Measurements from ENCODE around the gene ITPKC.

GRCh38 chr19:40685563-40685962, 31.3 kb upstream of the ITPKC start:
- TF ChIP-seq, protein P1, sequence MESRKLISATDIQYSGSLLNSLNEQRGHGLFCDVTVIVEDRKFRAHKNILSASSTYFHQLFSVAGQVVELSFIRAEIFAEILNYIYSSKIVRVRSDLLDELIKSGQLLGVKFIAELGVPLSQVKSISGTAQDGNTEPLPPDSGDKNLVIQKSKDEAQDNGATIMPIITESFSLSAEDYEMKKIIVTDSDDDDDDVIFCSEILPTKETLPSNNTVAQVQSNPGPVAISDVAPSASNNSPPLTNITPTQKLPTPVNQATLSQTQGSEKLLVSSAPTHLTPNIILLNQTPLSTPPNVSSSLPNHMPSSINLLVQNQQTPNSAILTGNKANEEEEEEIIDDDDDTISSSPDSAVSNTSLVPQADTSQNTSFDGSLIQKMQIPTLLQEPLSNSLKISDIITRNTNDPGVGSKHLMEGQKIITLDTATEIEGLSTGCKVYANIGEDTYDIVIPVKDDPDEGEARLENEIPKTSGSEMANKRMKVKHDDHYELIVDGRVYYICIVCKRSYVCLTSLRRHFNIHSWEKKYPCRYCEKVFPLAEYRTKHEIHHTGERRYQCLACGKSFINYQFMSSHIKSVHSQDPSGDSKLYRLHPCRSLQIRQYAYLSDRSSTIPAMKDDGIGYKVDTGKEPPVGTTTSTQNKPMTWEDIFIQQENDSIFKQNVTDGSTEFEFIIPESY (IDR thresholded peaks at IDR 0.05; ENCODE audit: borderline replicate concordance, low read depth), result no peak
- no peak for TF ChIP-seq YY1 (IDR thresholded peaks at IDR 0.05; ENCODE audit: low read depth)
- no peak for TF ChIP-seq SIN3A (IDR thresholded peaks at IDR 0.05; ENCODE audit: borderline replicate concordance, low read depth, low read length)
- TF ChIP-seq, protein P2, sequence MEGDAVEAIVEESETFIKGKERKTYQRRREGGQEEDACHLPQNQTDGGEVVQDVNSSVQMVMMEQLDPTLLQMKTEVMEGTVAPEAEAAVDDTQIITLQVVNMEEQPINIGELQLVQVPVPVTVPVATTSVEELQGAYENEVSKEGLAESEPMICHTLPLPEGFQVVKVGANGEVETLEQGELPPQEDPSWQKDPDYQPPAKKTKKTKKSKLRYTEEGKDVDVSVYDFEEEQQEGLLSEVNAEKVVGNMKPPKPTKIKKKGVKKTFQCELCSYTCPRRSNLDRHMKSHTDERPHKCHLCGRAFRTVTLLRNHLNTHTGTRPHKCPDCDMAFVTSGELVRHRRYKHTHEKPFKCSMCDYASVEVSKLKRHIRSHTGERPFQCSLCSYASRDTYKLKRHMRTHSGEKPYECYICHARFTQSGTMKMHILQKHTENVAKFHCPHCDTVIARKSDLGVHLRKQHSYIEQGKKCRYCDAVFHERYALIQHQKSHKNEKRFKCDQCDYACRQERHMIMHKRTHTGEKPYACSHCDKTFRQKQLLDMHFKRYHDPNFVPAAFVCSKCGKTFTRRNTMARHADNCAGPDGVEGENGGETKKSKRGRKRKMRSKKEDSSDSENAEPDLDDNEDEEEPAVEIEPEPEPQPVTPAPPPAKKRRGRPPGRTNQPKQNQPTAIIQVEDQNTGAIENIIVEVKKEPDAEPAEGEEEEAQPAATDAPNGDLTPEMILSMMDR (IDR thresholded peaks at IDR 0.05), result no peak
- TF ChIP-seq, protein P3, sequence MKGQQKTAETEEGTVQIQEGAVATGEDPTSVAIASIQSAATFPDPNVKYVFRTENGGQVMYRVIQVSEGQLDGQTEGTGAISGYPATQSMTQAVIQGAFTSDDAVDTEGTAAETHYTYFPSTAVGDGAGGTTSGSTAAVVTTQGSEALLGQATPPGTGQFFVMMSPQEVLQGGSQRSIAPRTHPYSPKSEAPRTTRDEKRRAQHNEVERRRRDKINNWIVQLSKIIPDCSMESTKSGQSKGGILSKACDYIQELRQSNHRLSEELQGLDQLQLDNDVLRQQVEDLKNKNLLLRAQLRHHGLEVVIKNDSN (IDR thresholded peaks at IDR 0.05; ENCODE audit: borderline replicate concordance, low read depth), result no peak
- TF ChIP-seq MAX (IDR thresholded peaks at IDR 0.05; ENCODE audit: low read depth), result no peak
- TF ChIP-seq TAF1 (IDR thresholded peaks at IDR 0.05; ENCODE audit: borderline replicate concordance, low read depth, low read length), result no peak
- TF ChIP-seq TEAD4 (IDR thresholded peaks at IDR 0.05; ENCODE audit: borderline replicate concordance, insufficient read depth), result no peak
- no peak for TF ChIP-seq EP300 (IDR thresholded peaks at IDR 0.05; ENCODE audit: borderline replicate concordance in 1 of 2, low read depth in 1 of 2, low read length in 1 of 2)
- TF ChIP-seq, protein P4, sequence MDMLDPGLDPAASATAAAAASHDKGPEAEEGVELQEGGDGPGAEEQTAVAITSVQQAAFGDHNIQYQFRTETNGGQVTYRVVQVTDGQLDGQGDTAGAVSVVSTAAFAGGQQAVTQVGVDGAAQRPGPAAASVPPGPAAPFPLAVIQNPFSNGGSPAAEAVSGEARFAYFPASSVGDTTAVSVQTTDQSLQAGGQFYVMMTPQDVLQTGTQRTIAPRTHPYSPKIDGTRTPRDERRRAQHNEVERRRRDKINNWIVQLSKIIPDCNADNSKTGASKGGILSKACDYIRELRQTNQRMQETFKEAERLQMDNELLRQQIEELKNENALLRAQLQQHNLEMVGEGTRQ (IDR thresholded peaks at IDR 0.05; ENCODE audit: borderline replicate concordance, low read depth, low read length), result no peak
- TF ChIP-seq RFX5 (IDR thresholded peaks at IDR 0.05; ENCODE audit: low read length), result no peak
- TF ChIP-seq POLR2AphosphoS5 (IDR thresholded peaks at IDR 0.05; ENCODE audit: low read depth, low read length), result no peak

Data from SK-N-SH (cell line).